Sigmoid colon (tissue), 7 donors: ENCODE measurements around the gene AVEN. TPM values are rescaled to one million over a fixed set of nuclear protein-coding genes. Genes with fewer than 3 reads are reported as not detected.

Source experiments
- DNase-seq: peaks from one replicate; pipeline ENCODE4 v3.0.0-alpha.2; 2019
- H3K27ac ChIP-seq, 4 donors: fragments of 200-600 bp; sonication (generic); one replicate each; pipeline ENCODE4 v1.5.1; 2016 to 2019; ENCODE audit warnings: mild to moderate bottlenecking in 1 of 4
- H3K27me3 ChIP-seq, 3 donors: fragments of 200-600 bp; sonication (generic); one replicate each; pipeline ENCODE4 v1.5.1; 2019; ENCODE audit warnings: mild to moderate bottlenecking in 1 of 3
- H3K36me3 ChIP-seq, 4 donors: fragments of 200-600 bp; sonication (generic); one replicate each; pipeline ENCODE4 v1.5.1; 2016 to 2019
- H3K4me1 ChIP-seq, 4 donors: fragments of 200-600 bp; sonication (generic); one replicate each; pipeline ENCODE4 v1.5.1; 2017 to 2019
- H3K4me3 ChIP-seq, 4 donors: fragments of 200-600 bp; sonication (generic); one replicate each; pipeline ENCODE4 v1.5.1; 2017 to 2019; ENCODE audit warnings: mild to moderate bottlenecking in 2 of 4, moderate library complexity in 1 of 4
- H3K9me3 ChIP-seq, 4 donors: fragments of 200-600 bp in 3 of 4; sonication (generic) in 3 of 4; one replicate each; pipeline versions ENCODE4 v1.5.1 to v1.6.1; 2013 to 2019
- CTCF ChIP-seq, 4 experiments: fragments of 450-650 bp in 3 of 4; fragments of 200-600 bp in 1 of 4; IDR thresholded peaks; one replicate each; pipeline ENCODE4 v1.5.1; 2016 to 2019; ENCODE audit warnings: antibody characterized with exemption in 4 of 4, mild to moderate bottlenecking in 3 of 4, moderate library complexity in 2 of 4
- EP300 ChIP-seq, 4 donors: sonication (generic); formaldehyde crosslinking; IDR thresholded peaks; one replicate each; pipeline ENCODE4 v1.6.1; 2017; ENCODE audit warnings: antibody characterized with exemption in 4 of 4
- POLR2A ChIP-seq, 2 donors: fragments of 450-650 bp; IDR thresholded peaks; one replicate each; pipeline ENCODE4 v1.6.1; 2016; ENCODE audit warnings: antibody characterized with exemption in 2 of 2, mild to moderate bottlenecking in 2 of 2, moderate library complexity in 2 of 2
- POLR2AphosphoS5 ChIP-seq, 4 donors: sonication (generic); formaldehyde crosslinking; IDR thresholded peaks; one replicate each; pipeline ENCODE4 v1.6.1; 2017; ENCODE audit warnings: antibody characterized with exemption in 4 of 4
- WGBS, 2 donors: extraction: QIAGEN DNeasy Blood & Tissue Kit; methylation state at CpG; one replicate each; pipeline ENCODE4 v1.1.7; 2013; 5-methylcytosine and 5-hydroxymethylcytosine counted together
- intact Hi-C: fragments of 100-400 bp; cut with DNase I; formaldehyde crosslinking; loops from one replicate; pipeline ENCODE4 v1.15.1; 2023
- polyA plus RNA-seq, 3 donors: library from polyadenylated mRNA; stranded (reverse); fragments of 200-250 nt; gene quantifications; one replicate each; pipeline ENCODE4 v1.2.3, GENCODE V29; 2013
- total RNA-seq, 4 donors: library from RNA; depleted of rRNA; stranded (reverse); fragments of >200 nt; gene quantifications; one replicate each; pipeline ENCODE4 v1.1.0, GENCODE V29; 2016
- donor health status: healthy with polysubstance abuse.
- donor health status: Bipolar disorder and iron deficiency.
- donor health status: healthy.

Gene AVEN
- total and polyA plus RNA-seq, 7 donors, result 9.2 to 23.3 (median 15.0) TPM

GRCh38 chr15:33866101-33866737, 172.8 kb downstream of the AVEN start:
- intact Hi-C loops, result no loop called here
- TF ChIP-seq POLR2A (IDR thresholded peaks at IDR 0.05) (no peak), CTCF (IDR thresholded peaks at IDR 0.05) (no peak), POLR2AphosphoS5 (IDR thresholded peaks at IDR 0.05) (no peak), EP300 (IDR thresholded peaks at IDR 0.05) (no peak)
- DNase-seq, result no peak
- Histone ChIP-seq H3K27ac (no peak overlapping the region), H3K4me1 (peaks cover 0 to 21% (median 15%) of the 10 kb centered on the region in 4 donors), H3K36me3 (peaks cover 0 to 6% (median 0%) of the 10 kb centered on the region in 4 donors), H3K9me3 (no peaks in the 10 kb centered on the region), H3K27me3 (no peaks in the 10 kb centered on the region), H3K4me3 (no peak overlapping the region)
- WGBS, 2 donors, result 76 to 77% methylated on average over 3 of the region's 3 CpGs

- H3K9me3 ChIP-seq, result no peaks in the 10 kb centered on the region
Measured at GRCh38 chr15:33865416-33865815, 173.6 kb downstream of the AVEN start.

GRCh38 chr15:33864360-33865075, 174.5 kb downstream of the AVEN start:
- peak overlapping the region in 2 of 4 donors; percentile 25 to 39 for H3K27ac ChIP-seq
- H3K36me3 ChIP-seq, result peaks cover 0 to 21% (median 2%) of the 10 kb centered on the region in 4 donors
- WGBS, 2 donors, result 83 to 90% methylated on average over 5 of the region's 5 CpGs
- DNase-seq, result no peak
- no peaks in the 10 kb centered on the region for H3K9me3 ChIP-seq
- TF ChIP-seq POLR2A (IDR thresholded peaks at IDR 0.05) (no peak), POLR2AphosphoS5 (IDR thresholded peaks at IDR 0.05) (no peak), EP300 (IDR thresholded peaks at IDR 0.05) (no peak), CTCF (IDR thresholded peaks at IDR 0.05) (no peak)
- intact Hi-C loops, result no loop called here
- H3K27me3 ChIP-seq, result no peaks in the 10 kb centered on the region
- H3K4me3 ChIP-seq, result no peak overlapping the region
- peaks cover 0 to 21% (median 15%) of the 10 kb centered on the region in 4 donors for H3K4me1 ChIP-seq

More at GRCh38 chr15:33865416-33865815, 173.6 kb downstream of the AVEN start:
- intact Hi-C loops, result no loop called here
- peaks cover 0 to 12% (median 2%) of the 10 kb centered on the region in 4 donors for H3K36me3 ChIP-seq
- TF ChIP-seq POLR2AphosphoS5 (IDR thresholded peaks at IDR 0.05) (no peak), CTCF (IDR thresholded peaks at IDR 0.05) (no peak), POLR2A (IDR thresholded peaks at IDR 0.05) (no peak), EP300 (IDR thresholded peaks at IDR 0.05) (no peak)
- H3K4me1 ChIP-seq, result peaks cover 0 to 21% (median 15%) of the 10 kb centered on the region in 4 donors
- 90% methylated on average over 6 of the region's 6 CpGs for WGBS, 2 donors
- H3K27me3 ChIP-seq, result no peaks in the 10 kb centered on the region
- H3K27ac ChIP-seq, result peak overlapping the region in 1 of 4 donors; percentile 39
- DNase-seq, result no peak
- no peak overlapping the region for H3K4me3 ChIP-seq

GRCh38 chr15:33860754-33861153, 178.2 kb downstream of the AVEN start:
- Histone ChIP-seq H3K4me3 (no peak overlapping the region), H3K36me3 (peaks cover 0 to 52% (median 5%) of the 10 kb centered on the region in 4 donors), H3K27ac (no peak overlapping the region), H3K27me3 (no peaks in the 10 kb centered on the region), H3K4me1 (peaks cover 0 to 21% (median 15%) of the 10 kb centered on the region in 4 donors), H3K9me3 (no peaks in the 10 kb centered on the region)
- intact Hi-C loops, result no loop called here
- DNase-seq, result no peak
- TF ChIP-seq POLR2AphosphoS5 (IDR thresholded peaks at IDR 0.05) (no peak), EP300 (IDR thresholded peaks at IDR 0.05) (no peak), CTCF (IDR thresholded peaks at IDR 0.05) (no peak), POLR2A (IDR thresholded peaks at IDR 0.05) (no peak)
- 94 to 96% methylated on average over 3 of the region's 3 CpGs for WGBS, 2 donors
